Loucy (cell line): Measurements from ENCODE around the gene KANK2.
"Not testable (repeated sequence)": the region's sequence is repeated elsewhere in the genome, so short reads cannot be mapped to it uniquely, and the experiment has no call there.

Source experiments
- H2AFZ ChIP-seq: fragments of 200-600 bp; sonication (generic); 2 replicates; pipeline ENCODE4 v1.6.0; 2016; ENCODE audit warnings: antibody characterized with exemption, mild to moderate bottlenecking, low read length, moderate library complexity
- H3F3A ChIP-seq: fragments of 200-600 bp; 2 replicates; pipeline ENCODE4 v1.6.0; 2016; ENCODE audit warnings: antibody characterized with exemption, low read depth, mild to moderate bottlenecking
- H3K27me3 ChIP-seq: fragments of 200-600 bp; sonication (generic); 2 replicates; pipeline ENCODE4 v1.6.1; 2014; ENCODE audit warnings: low read length, mild to moderate bottlenecking; ENCODE audit not compliant: insufficient read depth, poor library complexity, severe bottlenecking
- H3K36me3 ChIP-seq: fragments of 200-600 bp; sonication (generic); 2 replicates; pipeline ENCODE4 v1.6.1; 2016; ENCODE audit warnings: low read length; ENCODE audit not compliant: insufficient read depth
- H3K4me1 ChIP-seq: fragments of 200-600 bp; sonication (generic); 2 replicates; pipeline ENCODE4 v1.5.1; 2014; ENCODE audit warnings: low read length, mild to moderate bottlenecking; ENCODE audit not compliant: insufficient read depth, poor library complexity, severe bottlenecking
- H3K4me2 ChIP-seq: fragments of 200-600 bp; sonication (generic); 2 replicates; pipeline ENCODE4 v1.6.0; 2014; ENCODE audit warnings: antibody characterized with exemption, low read length, low read depth, mild to moderate bottlenecking; ENCODE audit not compliant: poor library complexity, severe bottlenecking
- H3K4me3 ChIP-seq: fragments of 200-600 bp; sonication (generic); 2 replicates; pipeline ENCODE4 v1.5.1; 2014; ENCODE audit warnings: low read length, mild to moderate bottlenecking, mixed read lengths; ENCODE audit not compliant: poor library complexity, severe bottlenecking
- H3K79me2 ChIP-seq: fragments of 200-600 bp; sonication (generic); 2 replicates; pipeline ENCODE4 v1.6.1; 2014; ENCODE audit warnings: low read length; ENCODE audit not compliant: insufficient read depth
- H3K9ac ChIP-seq: fragments of 200-600 bp; sonication (generic); 2 replicates; pipeline ENCODE4 v1.6.0; 2014; ENCODE audit warnings: mild to moderate bottlenecking, low read depth, low read length, moderate library complexity; ENCODE audit not compliant: poor library complexity, severe bottlenecking
- H3K9me2 ChIP-seq: fragments of 200-600 bp; sonication (generic); replicated peaks from 2 replicates; pipeline ENCODE4 v1.6.1; 2016; ENCODE audit warnings: low read depth, low read length, mixed read lengths
- H3K9me3 ChIP-seq: fragments of 200-600 bp; sonication (generic); 2 replicates; pipeline ENCODE4 v1.6.1; 2014; ENCODE audit warnings: mild to moderate bottlenecking, antibody characterized with exemption, low read length, low read depth; ENCODE audit not compliant: insufficient read depth
- H4K20me1 ChIP-seq: fragments of 200-600 bp; sonication (generic); 2 replicates; pipeline ENCODE4 v1.6.0; 2014; ENCODE audit warnings: antibody characterized with exemption, low read length, mild to moderate bottlenecking; ENCODE audit not compliant: insufficient read depth, poor library complexity, severe bottlenecking
- EZH2phosphoT487 ChIP-seq: fragments of 200-600 bp; IDR thresholded peaks from 2 replicates; pipeline ENCODE4 v1.6.1; 2018; ENCODE audit warnings: antibody characterized with exemption, mild to moderate bottlenecking, moderate library complexity, borderline replicate concordance
- TF ChIP-seq, protein P1 (sequence below): fragments of 200-600 bp; sonication (generic); conservative IDR thresholded peaks from 2 replicates; pipeline ENCODE4 v1.5.1; 2014; ENCODE audit warnings: mild to moderate bottlenecking, antibody characterized with exemption, low read length

The KANK2 gene

DNA sequence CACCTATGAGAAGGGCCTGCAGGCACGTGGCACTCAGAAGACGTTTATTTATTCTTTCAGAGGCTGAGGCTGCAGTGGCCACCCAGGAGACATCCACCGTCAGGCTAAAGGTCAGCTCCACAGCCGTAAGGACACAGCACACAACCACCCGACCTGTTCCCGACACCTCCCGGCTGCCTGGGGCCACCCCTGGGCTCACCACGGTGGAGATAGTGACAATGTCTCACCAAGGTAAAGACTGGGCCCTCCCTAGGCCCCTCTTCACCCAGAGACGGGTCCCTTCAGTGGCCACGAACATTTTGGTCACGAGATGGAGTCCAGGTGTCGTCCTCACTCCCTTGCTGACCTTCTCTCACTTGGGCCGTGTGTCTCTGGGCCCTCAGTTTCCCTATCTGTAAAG, 74.2 kb downstream of the KANK2 start:
- no peaks in the 10 kb centered on the region for H3K27me3 ChIP-seq
- H3K9me3 ChIP-seq: no peaks in the 10 kb centered on the region
- no peak for TF ChIP-seq EZH2phosphoT487
- TF ChIP-seq, protein P1, sequence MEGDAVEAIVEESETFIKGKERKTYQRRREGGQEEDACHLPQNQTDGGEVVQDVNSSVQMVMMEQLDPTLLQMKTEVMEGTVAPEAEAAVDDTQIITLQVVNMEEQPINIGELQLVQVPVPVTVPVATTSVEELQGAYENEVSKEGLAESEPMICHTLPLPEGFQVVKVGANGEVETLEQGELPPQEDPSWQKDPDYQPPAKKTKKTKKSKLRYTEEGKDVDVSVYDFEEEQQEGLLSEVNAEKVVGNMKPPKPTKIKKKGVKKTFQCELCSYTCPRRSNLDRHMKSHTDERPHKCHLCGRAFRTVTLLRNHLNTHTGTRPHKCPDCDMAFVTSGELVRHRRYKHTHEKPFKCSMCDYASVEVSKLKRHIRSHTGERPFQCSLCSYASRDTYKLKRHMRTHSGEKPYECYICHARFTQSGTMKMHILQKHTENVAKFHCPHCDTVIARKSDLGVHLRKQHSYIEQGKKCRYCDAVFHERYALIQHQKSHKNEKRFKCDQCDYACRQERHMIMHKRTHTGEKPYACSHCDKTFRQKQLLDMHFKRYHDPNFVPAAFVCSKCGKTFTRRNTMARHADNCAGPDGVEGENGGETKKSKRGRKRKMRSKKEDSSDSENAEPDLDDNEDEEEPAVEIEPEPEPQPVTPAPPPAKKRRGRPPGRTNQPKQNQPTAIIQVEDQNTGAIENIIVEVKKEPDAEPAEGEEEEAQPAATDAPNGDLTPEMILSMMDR: no peak
- H4K20me1 ChIP-seq: peaks cover 20% of the 10 kb centered on the region
- no peaks in the 10 kb centered on the region for H3K4me1 ChIP-seq
- H3K9ac ChIP-seq: no peak overlapping the region
- H3F3A ChIP-seq: no peaks in the 10 kb centered on the region
- no peaks in the 10 kb centered on the region for H3K9me2 ChIP-seq
- H3K4me3 ChIP-seq: no peak overlapping the region
- H3K36me3 ChIP-seq: peaks cover 82% of the 10 kb centered on the region
- no peaks in the 10 kb centered on the region for H3K79me2 ChIP-seq
- no peak overlapping the region for H2AFZ ChIP-seq
- no peak overlapping the region for H3K4me2 ChIP-seq

DNA sequence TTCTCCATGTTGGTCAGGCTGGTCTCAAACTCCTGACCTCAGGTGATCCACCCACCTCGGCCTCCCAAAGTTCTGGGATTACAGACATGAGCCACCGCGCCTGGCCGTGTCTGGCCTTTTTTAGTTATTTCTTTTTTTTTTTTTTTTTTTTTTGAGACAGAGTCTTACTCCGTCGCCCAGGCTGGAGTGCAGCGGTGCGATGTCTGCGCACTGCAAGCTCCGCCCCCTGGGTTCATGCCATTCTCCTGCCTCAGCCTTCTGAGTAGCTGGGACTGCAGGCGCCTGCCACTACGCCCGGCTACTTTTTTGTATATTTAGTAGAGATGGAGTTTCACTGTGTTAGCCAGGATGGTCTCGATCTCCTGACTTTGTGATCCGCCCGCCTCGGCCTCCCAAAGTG, 75.4 kb downstream of the KANK2 start:
- H3K9me2 ChIP-seq, H3K9me3 ChIP-seq: not testable (repeated sequence)

DNA sequence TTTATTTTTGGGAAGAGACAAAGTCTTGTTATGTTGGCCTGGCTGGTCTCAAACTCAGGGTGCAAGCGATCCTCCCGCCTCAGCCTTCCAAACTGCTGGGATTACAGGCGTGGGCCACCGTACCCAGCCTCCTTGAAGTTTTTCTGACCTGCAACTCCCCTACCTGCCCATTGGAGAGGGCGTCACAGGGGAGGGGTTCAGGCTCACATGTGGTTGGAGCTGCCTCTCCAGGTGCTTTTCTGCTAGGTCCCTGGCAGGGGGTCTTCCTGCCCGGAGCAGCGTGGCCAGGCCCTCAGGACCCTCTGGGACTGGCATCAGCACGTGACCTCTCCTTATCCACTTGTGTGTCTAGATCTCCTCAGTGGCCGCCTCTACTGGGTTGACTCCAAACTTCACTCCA, 80.8 kb downstream of the KANK2 start:
- Histone ChIP-seq H4K20me1 (peaks cover 32% of the 10 kb centered on the region), H3K4me1 (no peaks in the 10 kb centered on the region), H3K4me2 (no peak overlapping the region), H3K9me2 (no peaks in the 10 kb centered on the region), H3K27me3 (no peaks in the 10 kb centered on the region), H2AFZ (no peak overlapping the region), H3F3A (no peaks in the 10 kb centered on the region), H3K9ac (no peak overlapping the region), H3K4me3 (no peak overlapping the region), H3K9me3 (no peaks in the 10 kb centered on the region), H3K36me3 (peaks cover 95% of the 10 kb centered on the region), H3K79me2 (no peaks in the 10 kb centered on the region)
- no peak for TF ChIP-seq EZH2phosphoT487
- TF ChIP-seq, protein P1: no peak

More for the DNA sequence above, 75.4 kb downstream of the KANK2 start:
- H4K20me1 ChIP-seq: peaks cover 15% of the 10 kb centered on the region
- not testable (repeated sequence) for H3K27me3 ChIP-seq, H3K79me2 ChIP-seq, H2AFZ ChIP-seq, H3F3A ChIP-seq, H3K4me2 ChIP-seq, H3K4me3 ChIP-seq, H3K9ac ChIP-seq, H3K4me1 ChIP-seq
- H3K36me3 ChIP-seq: peaks cover 83% of the 10 kb centered on the region

DNA sequence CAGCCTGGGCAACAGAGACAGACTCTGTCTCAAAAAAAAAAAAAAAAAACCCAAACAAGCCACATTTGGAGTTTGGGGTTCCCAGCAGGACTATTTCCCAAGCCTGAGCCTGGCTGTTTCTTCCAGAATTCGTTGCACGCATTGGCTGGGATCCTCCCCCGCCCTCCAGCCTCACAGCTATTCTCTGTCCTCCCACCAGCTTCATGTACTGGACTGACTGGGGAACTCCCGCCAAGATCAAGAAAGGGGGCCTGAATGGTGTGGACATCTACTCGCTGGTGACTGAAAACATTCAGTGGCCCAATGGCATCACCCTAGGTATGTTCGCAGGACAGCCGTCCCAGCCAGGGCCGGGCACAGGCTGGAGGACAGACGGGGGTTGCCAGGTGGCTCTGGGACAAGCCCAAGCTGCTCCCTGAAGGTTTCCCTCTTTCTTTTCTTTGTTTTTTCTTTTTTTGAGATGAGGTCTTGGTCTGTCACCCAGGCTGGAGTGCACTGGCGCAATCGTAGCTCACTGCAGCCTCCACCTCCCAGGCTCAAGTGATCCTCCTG, 81.4 kb downstream of the KANK2 start:
- no peaks in the 10 kb centered on the region for H3K4me1 ChIP-seq
- H3K9ac ChIP-seq: no peak overlapping the region
- H3K36me3 ChIP-seq: peaks cover 95% of the 10 kb centered on the region
- TF ChIP-seq, protein P1: no peak
- TF ChIP-seq EZH2phosphoT487: no peak
- peaks cover 35% of the 10 kb centered on the region for H4K20me1 ChIP-seq
- H3K9me2 ChIP-seq: no peaks in the 10 kb centered on the region
- no peaks in the 10 kb centered on the region for H3F3A ChIP-seq
- no peak overlapping the region for H2AFZ ChIP-seq
- H3K4me2 ChIP-seq: no peak overlapping the region
- no peaks in the 10 kb centered on the region for H3K9me3 ChIP-seq
- no peak overlapping the region for H3K4me3 ChIP-seq
- H3K79me2 ChIP-seq: no peaks in the 10 kb centered on the region
- no peaks in the 10 kb centered on the region for H3K27me3 ChIP-seq
